CD4-positive, alpha-beta T cell treated with Interleukin-10 for 1 hour (primary cell): Measurements from ENCODE around the gene INTS12.
A peak's percentile ranks its signal among the peaks of the same experiment; 100 is the strongest.
"Not testable (repeated sequence)": the region's sequence is repeated elsewhere in the genome, so short reads cannot be mapped to it uniquely, and the experiment has no call there.

Experiments used
- DNase-seq: peaks from one replicate; pipeline ENCODE4 v3.0.0-alpha.2; 2020

INTS12 gene, protein sequence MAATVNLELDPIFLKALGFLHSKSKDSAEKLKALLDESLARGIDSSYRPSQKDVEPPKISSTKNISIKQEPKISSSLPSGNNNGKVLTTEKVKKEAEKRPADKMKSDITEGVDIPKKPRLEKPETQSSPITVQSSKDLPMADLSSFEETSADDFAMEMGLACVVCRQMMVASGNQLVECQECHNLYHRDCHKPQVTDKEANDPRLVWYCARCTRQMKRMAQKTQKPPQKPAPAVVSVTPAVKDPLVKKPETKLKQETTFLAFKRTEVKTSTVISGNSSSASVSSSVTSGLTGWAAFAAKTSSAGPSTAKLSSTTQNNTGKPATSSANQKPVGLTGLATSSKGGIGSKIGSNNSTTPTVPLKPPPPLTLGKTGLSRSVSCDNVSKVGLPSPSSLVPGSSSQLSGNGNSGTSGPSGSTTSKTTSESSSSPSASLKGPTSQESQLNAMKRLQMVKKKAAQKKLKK

DNA sequence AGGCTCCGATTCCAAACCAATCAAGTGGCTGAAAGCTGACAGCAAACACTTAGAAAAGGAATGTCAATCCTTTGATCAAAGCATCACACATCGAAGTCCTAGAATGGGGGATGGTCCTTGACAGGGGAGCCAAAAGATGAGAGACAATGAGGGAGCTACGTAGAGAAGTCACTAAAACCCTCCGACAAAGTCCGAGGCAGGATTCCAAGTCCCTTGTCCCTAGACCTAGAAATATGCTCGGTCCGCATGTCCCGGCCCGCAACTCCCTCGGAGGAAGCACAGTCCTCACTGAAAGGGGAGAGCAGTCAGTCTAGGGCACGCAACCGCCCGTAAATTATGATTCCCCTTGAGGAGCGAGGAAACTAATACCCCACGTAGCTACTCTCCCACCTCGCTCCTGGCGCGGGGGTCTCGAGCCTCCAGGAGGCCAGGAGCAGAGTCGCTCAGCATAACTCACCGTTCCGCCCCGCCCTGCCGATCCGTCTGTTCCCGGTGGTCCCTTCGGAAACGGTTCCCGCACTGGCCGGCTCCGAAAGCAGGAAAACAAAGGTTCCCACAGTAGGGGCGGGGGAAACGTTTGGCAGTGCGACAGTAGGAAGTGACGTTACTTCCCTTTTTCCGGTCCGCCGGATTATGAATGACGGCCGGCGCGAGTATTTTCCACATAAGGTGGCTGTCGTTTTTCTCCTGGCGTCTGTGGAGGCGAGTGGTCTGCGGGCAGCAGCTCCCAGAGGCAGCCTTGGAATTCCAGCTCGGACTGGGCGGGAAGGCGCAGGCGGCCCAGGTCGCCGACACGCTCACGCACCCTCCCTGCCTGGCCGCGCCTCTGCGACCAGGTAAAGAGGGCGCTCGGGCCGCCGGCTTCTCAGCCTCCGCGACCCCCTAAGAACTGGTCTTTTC lies at the start of gene INTS12, which contains the start of gene GSTCD:
INTS12 (minus strand) TSS at position 509 of the 900 bp plus-strand sequence. CDS start 8,684 bp downstream, outside the sequence.
GSTCD (plus strand) TSS at position 604 of the 900 bp plus-strand sequence. CDS start 8,830 bp downstream, outside the sequence.
- peak; percentile 91 for DNase-seq

DNA sequence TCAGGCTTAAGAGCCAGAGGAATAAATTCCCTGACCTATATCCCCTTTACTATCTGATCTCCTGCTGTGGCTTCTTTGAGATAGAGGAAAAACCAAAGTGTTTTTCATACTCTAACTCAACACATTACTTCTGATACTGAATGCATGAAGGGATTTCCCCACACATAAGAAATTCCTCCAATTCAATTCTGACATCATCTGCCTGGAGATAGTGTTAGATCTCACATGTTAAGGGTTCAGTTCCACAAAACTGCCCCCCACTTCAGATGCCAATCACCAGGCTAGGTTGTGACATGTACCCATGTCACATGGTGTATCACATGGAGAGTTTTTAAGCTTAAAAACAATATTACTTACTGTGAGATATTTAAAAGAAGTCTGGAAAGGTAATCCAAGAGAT lies 46.9 kb upstream of the INTS12 start:
- DNase-seq = no peak

DNA sequence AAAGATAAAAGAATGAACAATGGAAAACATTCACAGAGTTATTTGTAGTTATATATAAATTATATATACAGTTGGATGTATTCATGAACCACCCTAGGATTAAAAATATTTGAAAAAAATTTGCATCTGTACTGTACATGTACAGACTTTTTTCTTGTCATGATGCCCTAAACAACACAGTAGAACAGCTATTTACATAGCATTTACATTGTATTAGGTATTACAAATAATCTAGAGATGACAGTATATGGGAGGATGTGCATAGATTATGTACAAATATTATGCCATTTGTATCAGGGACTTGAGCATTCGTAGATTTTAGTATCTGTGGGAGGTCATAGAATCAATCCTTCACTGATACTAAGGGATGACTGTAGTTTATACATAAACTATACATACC lies 44.9 kb upstream of the INTS12 start:
- no peak for DNase-seq

DNA sequence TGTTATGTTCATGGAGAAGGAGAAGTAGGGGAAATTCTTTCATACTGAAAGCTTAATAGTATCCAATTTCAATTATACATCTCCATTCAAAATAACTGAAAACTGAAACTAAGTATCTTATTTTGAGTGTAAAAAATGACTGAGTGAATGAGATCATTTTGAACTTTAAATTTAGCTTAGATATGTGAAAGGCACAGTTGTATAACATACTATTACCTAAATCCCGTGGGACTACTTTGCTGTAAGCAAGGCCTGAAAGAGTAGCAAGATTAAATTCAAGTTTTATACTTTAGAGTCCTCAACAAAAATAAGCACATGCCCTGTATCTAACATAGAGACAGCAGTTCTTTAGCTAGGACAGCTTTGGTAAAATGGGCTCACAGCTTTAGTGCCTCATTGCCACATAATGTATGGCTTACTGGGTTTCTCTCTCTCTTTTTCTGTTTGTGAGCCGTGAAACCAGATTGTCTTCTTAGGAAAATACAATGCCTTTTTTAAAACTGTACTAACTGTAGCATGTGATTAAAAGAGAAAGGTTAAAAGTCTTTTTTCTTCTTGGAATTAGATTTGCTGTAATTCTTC lies 43.3 kb upstream of the INTS12 start:
- DNase-seq = no peak

DNA sequence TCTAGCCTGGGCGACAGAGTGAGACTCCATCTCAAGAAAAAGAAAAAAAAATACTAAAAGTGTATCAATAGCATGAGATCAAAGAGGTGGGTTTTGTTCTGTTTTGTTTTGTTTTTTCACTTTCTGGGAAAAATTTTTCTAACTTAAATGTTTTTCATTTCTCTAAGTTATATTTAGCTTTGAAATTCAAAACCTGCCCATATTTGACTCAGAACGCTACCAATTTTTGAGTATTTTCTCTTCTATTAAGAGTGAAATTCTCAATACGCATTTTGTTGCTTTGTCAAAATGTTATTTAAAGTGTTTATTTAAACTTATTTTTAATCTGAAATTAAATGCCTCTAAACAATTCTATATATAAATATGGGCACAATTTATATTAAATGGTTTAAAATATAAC lies 39.7 kb upstream of the INTS12 start:
- DNase-seq = no peak

DNA sequence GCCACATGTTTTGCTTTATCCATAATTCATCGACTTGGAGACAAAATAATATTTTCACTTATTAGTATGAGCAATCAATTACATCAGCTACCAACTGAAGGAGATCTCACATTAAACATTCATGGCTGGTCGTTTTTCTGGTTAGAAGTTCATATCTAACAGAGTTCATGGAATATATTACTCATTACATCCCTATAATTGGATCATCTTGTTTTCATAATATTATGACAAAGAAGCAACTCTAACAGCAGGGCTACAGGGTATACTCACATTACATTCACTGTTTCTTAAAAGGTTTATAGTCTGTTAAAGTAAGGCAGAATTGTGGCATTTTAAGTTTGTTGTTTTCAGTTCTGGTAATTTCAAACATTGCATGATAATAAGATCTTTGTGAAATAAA lies 33.1 kb upstream of the INTS12 start:
- DNase-seq = no peak

DNA sequence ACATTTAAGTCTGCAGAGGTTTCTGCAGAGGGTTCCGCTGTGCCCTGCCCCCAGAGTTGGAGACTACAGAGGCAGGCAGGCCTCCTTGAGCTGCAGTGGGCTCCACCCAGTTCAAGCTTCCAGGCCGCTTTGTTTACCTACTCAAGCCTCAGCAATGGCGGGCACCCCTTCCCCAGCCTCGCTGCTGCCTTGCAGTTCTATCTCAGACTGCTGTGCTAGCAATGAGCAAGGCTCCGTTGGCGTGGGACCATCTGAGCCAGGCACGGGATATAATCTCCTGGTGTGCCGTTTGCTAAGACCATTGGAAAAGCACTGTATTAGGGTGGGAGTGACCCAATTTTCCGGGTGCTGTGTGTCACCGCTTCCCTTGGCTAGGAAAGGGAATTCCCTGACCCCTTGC lies 26.7 kb upstream of the INTS12 start:
- not testable (repeated sequence) for DNase-seq

DNA sequence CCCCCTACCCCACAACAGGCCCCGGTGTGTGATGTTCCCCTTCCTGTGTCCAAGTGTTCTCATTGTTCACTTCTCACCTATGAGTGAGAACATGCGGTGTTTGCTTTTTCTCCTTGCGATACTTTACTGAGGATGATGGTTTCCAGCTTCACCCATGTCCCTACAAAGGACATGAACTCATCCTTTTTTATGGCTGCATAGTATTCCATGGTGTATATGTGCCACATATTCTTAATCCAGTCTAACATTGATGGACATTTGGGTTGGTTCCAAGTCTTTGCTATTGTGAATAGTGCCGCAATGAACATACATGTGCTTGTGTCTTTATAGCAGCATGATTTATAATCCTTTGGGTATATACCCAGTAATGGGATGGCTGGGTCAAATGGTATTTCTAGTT lies 21.4 kb upstream of the INTS12 start:
- not testable (repeated sequence) for DNase-seq

DNA sequence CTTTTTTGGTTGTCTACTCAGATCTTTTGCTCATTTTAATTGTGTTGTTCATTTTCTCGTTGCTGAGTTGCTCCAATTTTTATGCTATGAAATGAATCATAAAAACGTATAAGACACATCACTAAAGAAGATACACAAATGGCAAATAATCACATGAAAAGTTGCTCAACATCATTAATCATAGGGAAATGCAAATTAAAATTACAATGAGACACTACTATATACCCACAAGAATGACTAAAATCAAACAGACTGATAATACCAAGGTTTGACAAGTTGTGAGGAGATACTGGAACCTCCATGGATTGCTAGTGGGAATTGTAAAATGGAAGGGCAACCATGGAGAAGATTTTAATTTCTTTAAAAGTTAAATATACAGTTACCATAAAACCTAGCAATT lies 17.1 kb upstream of the INTS12 start:
- DNase-seq = no peak

DNA sequence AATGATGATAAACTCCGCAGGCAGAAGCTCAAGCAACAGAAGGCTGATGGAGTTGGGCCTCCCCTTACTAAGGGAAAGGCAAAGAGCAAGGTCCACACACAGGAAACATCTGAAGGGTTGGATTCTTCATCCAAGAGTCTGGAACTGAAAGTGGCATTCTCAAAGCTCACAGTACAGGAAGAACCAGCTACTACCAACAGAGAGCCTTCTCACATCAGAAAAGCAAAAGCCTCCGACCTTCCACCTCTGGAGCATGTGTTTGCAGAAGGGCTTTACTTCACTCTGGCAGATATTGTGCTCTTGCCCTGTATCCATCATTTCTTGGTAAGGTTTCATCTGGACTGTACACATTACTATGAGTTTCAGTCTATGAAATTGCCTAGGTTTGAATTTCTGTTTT lies 10.7 kb upstream of the INTS12 start:
- DNase-seq = no peak

DNA sequence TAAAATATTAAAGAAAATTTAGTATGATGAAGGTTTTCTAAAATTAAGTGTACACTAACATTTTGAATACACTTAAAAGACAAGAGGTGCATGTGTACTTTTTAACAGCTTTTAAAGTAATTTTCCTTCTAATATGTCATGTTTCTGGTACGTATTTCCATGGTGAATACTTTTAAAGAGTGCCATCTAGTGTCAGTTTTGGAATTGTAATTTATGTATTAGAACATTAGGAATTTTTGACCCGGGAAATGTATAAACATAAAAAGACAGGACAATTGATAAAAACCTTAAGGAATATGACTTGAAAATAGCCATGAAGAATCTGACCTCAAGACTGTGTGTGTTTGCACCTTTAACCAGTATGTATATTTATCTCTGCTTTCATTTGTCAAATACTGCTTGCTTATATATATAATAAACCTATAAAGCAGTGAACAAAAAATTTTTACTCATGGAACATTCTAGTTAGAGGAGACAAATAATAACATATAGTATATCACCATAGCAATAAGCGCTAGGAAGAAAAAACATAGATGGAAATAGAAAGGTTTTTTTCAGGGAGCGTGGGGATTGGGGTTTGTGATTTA lies 7.3 kb upstream of the INTS12 start:
- DNase-seq = peak; percentile 30

DNA sequence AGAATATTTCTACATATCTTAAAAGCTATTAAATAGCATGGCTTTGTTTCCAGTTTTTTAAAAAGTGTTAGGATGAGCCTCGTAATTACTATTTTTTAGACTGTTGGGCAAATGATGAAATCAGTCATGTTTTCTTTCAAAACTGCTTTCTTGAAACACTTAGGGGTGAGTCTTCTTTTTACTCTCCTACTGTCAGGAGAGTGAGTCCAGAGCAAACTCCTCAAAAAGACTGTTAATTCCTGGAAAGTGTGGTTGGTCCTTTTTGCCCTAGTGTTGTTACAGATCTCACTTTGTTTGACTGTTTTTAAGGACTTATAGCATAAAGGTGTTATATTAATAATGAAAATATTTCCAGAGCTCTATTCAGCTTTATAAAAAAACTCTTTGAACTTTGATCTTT lies 6.4 kb upstream of the INTS12 start:
- no peak for DNase-seq

DNA sequence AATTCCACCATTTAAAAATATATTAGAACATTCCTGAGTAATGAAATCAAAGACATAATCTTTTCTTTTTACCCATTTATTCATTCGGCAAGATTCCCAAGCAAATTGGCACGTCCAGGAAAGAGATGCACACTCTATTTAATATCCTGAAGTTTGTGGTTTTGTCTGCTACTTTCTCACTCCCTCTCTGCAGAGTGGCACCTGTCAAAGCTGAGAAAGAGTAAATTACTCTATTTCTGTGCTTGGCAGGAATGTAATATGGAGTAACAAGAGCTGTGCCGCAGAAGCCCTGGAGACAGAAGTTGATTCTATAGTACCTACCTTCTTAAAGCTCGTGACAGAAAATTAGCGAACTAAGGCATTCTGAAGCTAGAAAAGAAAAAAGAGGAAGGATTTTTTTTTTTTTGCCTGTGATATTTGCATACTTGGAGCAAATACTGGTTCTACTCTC lies 5.6 kb upstream of the INTS12 start:
- no peak for DNase-seq

DNA sequence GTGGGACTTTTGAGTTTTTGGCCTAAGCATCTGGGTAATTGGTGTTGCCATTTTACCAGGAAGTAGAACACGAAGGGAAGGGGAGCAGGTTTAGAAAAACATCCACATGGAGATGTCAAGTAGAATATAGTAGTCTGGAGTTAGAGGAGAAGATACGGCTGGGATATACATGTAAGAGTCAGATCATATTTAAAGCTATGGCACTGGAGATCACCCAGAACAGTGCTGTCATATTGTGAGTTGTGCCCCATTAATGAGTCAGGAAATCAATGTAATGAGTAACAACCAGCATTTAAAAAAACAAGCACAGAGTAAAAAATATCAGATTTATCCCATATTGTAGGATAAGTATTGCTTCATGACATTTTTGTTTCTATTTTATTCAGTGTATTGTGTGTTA lies 4.3 kb upstream of the INTS12 start:
- no peak for DNase-seq

DNA sequence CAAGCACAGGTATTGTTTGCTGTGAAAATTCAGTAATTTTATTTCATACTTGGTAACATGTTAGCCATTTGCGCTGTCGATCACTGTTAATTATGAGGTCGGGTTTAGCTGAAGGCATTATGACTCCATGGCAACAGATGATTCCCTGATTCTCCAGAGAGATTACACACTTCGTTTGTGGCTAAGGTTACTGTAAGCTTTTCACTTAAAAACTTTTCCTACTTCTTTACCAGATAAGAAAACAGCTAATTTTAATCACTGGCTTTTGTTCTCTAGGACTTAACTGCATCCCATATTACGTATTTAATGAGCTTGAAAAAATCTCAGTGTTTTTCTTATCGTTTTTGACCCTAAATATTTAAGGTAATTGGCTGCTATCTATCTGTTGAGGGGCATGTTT lies 2.2 kb upstream of the INTS12 start:
- DNase-seq = no peak

DNA sequence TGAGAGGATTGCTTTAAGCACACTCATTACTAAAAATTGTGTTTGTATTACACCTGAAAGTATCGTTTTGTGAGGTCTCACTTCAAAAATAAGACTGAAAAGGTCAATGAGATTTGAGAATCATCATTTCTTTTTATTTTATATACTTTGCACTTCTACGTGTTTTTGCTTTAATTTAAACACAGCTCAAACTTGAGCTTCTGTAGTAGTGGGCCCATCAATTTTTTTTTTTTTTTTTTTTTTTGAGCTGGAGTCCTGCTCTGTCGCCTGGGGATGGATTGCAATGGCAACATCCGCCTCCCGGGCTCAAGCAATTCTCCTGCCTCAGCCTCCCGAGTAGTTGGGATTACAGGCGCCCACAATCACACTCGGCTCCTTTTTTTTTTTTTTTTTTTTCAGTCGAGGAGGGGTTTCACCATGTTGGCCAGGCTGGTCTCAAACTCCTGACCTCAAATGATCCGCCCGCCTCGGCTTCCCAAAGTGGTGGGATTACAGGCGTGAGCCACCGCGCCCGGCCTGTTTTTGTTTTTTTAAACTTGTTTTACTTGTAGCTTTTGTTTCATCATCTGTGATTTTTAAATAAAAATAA lies 1.6 kb upstream of the INTS12 start:
- no peak for DNase-seq

DNA sequence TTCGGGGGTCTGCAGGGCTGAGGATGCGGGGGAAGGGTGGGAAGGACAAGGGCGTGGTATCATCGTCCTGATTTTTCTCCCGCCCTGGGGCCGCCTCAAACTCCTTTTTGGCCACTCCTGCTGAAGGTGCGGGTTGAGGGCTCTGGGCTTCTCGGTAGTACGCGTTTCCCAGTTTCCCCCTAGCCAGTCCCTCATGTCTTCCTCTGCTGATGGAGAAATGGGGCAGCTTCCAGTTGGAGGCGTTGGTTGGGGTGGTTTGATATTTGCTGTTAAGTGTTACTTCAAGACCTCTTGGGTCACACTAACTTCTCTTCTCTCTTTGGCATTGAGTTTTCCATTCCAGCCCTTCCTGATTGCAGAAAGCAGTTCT lies 577 bp upstream of the INTS12 start:
- DNase-seq = no peak

DNA sequence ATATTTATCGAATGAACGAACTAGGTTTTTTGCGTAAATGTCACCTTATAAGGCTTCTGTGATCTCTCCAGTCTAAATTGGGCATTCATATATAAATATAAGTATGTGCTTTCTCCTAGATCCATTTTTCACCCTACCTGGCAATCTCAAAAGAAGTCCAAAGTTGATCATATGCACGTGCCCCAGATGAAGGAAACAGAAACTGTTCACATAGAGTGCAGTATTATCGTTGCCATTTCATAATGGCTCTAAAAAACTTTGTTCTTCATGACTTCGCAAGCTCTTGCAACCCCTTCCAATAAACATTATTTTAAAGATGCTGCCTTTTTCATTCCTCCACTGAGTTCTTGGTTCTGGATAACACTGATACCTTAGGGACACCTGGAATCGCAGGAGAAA lies 708 bp downstream of the INTS12 start:
- DNase-seq = peak; percentile 14

DNA sequence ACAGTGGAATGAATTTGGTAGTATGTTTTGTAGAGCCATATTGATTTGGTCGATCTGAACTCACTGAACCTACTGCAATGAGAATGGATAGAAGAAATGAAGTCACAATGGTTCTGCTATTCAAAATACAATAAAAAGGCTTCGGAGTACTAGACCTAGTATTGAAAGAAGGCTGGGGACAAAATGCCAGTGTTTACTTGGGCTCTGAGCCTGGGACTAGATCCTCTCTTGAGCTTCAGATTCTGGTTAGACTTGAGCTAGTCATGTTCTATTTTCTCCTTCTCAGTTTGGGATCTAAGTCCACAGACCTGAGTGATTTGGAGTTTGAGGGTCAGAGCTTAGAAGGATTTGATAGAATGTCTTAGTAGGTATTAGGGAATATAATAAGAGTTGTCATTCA lies 9.9 kb downstream of the INTS12 start:
- DNase-seq = no peak

DNA sequence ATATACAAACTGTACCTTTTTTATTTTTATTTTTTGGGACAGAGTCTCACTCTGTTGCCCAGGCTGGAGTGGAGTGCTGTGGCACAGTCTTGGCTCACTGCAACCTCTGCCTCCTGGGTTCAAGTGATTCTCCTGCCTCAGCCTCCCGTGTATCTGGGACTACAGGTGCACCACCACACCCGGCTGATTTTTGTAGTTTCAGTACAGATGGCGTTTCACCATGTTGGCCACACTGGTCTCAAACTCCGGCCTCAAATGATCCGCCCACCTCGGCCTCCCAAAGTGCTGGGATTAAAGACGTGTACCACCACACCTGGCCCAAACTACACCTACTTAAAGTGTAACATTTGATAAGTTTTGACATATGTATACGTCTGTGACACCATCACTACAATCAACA lies 12.7 kb downstream of the INTS12 start:
- not testable (repeated sequence) for DNase-seq

DNA sequence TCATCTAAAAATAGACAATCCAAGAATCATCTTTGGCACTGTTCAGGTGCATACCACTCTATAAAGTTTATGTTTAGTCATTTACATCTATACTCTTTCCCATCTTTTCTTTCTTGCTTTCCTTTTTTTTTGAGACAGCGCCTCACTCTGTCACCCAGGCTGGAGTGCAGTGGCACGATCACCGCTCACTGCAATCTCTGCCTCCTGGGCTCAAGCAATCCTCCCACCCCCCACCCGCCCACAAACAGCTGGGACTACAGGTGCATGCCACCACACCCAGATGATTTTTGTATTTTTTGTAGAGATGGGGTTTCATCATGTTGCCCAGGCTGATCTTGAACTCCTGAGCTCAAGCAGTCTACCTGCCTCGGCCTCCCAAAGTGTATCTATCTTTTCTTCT lies 13.7 kb downstream of the INTS12 start:
- not testable (repeated sequence) for DNase-seq

DNA sequence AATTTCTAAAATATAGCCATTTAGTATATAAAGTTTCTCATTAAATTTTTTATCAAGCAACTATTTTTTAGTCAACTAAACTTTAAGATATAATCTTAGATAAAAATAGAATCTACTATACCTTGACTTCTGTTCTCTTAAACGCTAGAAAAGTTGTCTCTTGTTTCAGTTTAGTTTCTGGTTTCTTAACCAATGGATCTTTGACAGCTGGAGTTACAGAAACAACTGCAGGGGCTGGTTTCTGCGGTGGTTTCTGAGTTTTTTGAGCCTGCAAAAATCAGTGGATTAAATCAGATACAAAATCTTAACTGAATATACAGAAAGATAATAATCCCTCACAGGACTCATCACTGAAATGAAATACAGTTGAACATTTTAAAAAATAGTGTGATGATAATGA lies 21.9 kb downstream of the INTS12 start:
- DNase-seq = no peak

DNA sequence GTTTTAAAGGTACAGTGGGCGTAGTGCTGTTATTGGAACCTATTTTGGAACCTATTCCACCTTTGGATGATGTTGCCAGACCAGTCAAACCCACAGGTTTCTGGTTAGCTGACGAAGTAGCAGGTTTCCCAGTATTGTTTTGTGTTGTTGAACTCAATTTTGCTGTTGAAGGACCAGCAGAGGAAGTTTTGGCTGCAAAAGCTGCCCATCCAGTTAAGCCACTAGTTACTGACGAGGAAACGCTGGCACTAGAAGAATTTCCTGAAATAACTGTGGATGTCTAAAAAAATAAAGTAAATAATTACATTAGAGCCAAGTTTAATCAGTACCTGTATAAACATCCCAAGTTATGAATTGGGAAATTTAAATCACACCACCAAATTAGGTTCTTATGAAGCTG lies 25.5 kb downstream of the INTS12 start:
- DNase-seq = no peak
